NCI-H345 (cell line): ENCODE results near the gene TRIO.
"Not testable (repeated sequence)": the region's sequence is repeated elsewhere in the genome, so short reads cannot be mapped to it uniquely, and the experiment has no call there.

Experiments used
- DNase-seq: peaks from one replicate; lab custom pipeline; 2025; lab: John Stamatoyannopoulos, UW

The TRIO gene

GRCh38 chr5:14358536-14358935 is 215.4 kb downstream of the TRIO start:
- DNase-seq = no peak

- DNase-seq = no peak
Measured at GRCh38 chr5:14359069-14360043, 216.2 kb downstream of the TRIO start.

DNA sequence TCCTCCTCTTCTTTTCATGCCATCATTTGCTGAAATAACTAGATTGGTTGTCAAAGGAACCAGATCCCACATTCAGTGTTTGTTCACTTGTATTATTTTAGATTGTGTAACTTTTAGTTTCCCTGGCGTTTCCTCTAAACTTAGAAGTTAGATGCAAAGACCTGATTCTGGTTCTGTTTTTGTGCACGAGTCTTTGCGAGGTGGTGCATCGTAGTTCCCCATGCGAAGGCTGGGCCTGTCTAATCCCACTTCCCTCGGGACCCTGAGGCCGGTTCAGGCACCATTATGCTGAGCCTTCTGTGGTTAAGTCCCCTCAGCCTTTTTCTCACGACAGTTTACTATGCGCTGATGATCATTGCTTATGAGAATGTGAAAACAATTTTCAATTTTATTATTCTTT is 219.3 kb downstream of the TRIO start:
- DNase-seq = no peak

- DNase-seq = no peak
Measured at GRCh38 chr5:14364096-14364495, 221.0 kb downstream of the TRIO start.

DNA sequence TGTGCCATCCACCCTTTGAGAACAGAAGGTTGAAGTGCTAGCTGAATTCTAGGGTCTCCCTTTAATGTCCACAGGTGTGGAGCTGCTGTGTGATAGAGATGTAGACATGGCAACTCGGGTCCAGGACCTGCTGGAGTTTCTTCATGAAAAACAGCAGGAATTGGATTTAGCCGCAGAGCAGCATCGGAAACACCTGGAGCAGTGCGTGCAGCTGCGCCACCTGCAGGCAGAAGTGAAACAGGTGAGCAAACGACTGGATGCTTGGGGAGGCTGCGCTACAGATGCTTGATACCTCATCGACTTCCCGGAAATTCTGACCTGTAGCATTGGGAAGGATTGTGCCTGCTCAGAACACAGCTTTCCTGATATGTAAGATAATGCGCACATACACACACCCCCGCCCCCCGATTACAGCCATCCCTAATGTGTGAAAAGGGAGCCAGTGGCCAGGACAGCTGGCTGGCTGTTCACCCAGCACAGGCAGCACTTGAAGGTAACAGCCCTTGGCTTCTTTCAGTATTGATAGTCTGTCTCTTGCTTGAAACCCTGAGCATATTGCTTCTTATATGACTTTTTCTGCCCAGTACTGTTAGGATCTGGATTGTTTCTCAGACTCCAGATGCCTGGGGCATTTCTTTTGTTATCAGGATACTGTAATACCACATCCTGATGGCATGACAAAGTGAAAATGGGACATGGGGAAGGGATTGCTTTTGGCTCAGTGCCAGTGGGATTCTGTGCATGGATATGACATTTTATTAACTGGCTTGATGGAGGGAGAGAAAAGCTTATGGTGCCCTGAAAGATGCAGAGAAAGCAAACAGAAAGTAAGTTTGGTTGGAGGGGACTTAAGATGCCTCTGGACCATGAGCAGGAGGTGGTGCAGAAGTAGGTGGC is 221.7 kb downstream of the TRIO start:
- peak; percentile 38 for DNase-seq

- DNase-seq = no peak
Measured at GRCh38 chr5:14365831-14366430, 222.8 kb downstream of the TRIO start.

DNA sequence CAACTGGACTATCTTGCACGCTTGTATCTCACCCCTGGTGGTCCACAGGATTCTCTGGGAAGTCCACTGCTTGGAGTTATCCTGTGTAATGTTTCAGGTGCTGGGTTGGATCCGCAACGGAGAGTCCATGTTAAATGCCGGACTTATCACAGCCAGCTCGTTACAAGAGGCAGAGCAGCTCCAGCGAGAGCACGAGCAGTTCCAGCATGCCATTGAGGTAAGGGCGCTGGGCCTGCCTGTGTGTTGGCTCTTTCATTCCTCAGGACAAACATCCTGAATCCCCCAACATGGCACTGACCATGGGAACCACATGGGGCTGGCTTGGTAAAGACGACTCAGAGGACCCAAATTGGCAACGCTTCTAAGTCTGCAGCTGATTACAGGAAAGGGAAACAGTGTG is 223.6 kb downstream of the TRIO start:
- DNase-seq = no peak

GRCh38 chr5:14367364-14367763 is 224.2 kb downstream of the TRIO start:
- DNase-seq = no peak

GRCh38 chr5:14369780-14370179 is 226.6 kb downstream of the TRIO start:
- DNase-seq = no peak

- DNase-seq = no peak
Measured at GRCh38 chr5:14370386-14370785, 227.2 kb downstream of the TRIO start.

GRCh38 chr5:14373685-14374084 is 230.5 kb downstream of the TRIO start:
- DNase-seq = no peak

DNA sequence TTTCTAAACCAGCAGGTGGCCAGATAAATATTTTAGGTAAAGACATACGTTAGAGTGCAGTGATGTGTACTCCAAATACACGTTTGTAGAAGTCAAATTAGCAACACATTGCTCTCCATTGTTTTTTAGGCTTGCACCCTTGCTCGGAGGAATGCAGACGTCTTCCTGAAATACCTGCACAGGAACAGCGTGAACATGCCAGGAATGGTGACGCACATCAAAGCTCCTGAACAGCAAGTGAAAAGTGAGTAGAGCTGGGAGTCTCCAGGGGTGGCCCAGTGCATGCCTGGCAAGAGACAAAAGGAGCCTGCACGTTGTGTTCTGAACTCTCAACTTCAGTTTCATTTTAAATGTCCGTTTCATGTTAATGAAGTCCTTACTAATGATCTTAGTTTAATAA is 231.0 kb downstream of the TRIO start:
- DNase-seq = no peak

- no peak for DNase-seq
Measured at GRCh38 chr5:14376789-14377188, 233.6 kb downstream of the TRIO start.

GRCh38 chr5:14379739-14380497 is 236.8 kb downstream of the TRIO start:
- DNase-seq = no peak

GRCh38 chr5:14380712-14381111 is 237.6 kb downstream of the TRIO start:
- DNase-seq = no peak

- DNase-seq = no peak
Measured at GRCh38 chr5:14382640-14383039, 239.5 kb downstream of the TRIO start.

DNA sequence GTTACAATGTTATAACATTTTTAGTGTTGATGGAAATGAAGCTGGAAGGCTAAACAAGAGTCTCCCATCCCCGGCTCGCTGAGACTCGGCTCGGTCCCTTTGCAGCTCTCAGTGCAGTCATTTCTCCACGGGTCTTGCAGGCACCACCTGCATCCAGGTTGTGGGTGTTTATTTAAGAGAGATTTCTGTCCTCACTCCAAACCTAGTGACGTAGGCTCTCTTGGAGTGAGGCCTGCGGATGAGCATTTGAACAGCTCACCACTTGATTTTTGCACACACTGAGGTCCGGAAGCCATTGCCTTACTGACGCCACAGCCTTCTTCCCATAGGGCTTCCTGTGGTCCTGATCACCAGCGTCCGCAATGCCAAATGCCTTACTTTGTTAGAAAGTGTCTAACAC is 240.8 kb downstream of the TRIO start:
- no peak for DNase-seq

GRCh38 chr5:14385019-14385418 is 241.9 kb downstream of the TRIO start:
- no peak for DNase-seq

- DNase-seq = no peak
Measured at GRCh38 chr5:14386884-14387624, 243.9 kb downstream of the TRIO start.

DNA sequence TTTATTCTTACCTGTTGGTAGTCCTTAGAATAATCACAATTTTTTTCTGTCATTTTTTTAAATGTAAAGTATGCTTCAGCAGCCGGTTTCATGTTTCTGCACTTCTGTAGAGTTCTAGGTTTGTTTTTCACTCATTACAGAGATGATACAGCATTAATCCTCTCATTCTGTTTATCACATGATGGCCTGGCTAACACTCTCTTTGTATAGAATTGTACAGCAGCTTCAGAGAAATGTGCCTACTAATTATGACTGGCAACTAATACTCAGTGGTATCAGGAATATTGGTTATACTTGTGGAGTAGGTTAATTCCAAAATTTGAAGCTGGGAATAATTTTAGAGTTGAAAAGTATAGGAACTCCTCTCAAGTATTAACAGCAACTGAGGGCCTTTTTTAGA is 245.6 kb downstream of the TRIO start:
- DNase-seq = no peak

- DNase-seq = not testable (repeated sequence)
Measured at GRCh38 chr5:14392552-14392951, 249.4 kb downstream of the TRIO start.
